Fibroblast of skin of scalp (primary cell): ENCODE data around the gene DEFB129.
"Not testable (repeated sequence)": the region's sequence is repeated elsewhere in the genome, so short reads cannot be mapped to it uniquely, and the experiment has no call there.

Source experiments
- DNase-seq: peaks from one replicate; pipeline ENCODE4 v3.0.0-alpha.2; 2013

DEFB129 gene

DNA sequence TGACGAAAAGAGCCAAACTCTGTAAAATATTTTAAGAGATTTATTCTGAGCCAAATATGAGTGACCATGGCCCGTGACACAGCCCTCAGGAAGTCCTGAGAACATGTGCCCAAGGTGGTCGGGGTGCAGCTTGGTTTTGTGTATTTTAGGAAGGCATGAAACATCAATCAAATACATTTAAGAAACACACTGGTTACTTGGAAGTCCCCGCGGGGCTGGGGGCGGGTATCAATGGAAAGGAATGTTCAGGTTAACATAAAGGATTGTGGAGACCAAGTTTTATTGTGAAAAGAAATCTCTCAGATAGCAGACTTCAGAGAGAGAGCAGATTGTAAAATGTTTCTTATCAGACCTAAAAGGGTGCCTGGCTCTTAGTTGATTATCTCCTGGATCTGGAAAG is 26.4 kb downstream of the DEFB129 start:
- DNase-seq: not testable (repeated sequence)

DNA sequence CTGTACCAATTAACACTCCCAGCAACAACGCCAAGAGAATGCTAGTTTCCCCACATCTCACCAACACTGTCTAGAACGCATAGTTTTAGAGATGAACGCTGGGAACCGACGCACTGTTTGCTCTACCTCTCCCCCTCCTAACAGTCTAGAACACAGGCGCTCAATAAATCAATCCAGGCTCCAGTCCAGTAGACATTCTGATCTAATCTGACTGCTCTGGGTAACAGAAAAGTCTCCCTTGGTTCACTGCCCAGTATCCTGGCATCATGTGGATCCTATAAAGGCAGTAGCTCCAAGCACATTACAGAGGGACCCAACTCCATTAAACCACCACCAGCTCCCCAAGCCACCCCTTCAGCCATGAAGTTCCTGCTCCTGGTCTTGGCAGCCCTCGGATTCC is 30.4 kb downstream of the DEFB129 start, which contains the start of gene DEFB132:
Gene DEFB132 (plus strand): TSS at position 306 of the 400 bp plus-strand sequence. CDS start 55 bp downstream, at position 361.
- DNase-seq: no peak

DNA sequence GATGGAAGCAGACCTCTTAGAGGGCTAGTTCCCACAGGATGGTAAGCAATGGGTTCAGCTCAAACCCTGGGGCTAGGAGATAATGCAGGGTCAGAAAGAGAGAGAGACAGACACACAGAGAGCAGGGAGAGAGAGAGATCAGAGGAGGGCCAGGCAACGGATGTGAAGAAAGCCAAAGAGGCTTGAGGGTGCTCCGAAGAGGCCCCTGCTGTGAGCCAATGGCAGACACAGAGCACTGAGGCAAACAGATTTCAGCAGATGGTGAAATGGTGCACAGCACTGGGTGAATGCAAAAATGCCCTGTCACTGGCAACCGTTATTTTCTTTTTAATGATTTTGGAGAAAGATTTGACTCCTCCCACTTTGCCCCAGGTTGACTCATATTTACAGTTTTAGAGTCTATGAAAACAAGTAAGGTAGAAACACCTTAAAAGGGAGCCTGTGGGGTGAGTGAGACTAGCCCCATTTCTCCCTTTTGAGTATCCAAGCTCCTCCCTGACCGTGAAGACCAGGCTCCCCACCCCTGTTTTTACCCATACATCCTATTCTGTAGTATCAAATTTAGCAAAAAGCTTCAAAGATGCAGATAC is 31.3 kb downstream of the DEFB129 start:
- no peak for DNase-seq

DNA sequence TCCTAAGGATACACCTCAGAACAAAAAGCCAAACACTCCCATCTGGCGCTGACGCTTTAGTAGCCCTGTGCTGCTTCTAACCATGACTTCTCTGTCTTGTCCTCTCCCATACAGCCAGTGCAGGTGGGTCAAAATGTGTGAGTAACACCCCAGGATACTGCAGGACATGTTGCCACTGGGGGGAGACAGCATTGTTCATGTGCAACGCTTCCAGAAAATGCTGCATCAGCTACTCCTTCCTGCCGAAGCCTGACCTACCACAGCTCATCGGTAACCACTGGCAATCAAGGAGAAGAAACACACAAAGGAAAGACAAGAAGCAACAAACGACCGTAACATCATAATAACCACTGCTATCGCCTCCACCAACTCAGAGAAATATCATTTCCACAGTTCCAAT is 31.9 kb downstream of the DEFB129 start:
- DNase-seq: peak; percentile 21

DNA sequence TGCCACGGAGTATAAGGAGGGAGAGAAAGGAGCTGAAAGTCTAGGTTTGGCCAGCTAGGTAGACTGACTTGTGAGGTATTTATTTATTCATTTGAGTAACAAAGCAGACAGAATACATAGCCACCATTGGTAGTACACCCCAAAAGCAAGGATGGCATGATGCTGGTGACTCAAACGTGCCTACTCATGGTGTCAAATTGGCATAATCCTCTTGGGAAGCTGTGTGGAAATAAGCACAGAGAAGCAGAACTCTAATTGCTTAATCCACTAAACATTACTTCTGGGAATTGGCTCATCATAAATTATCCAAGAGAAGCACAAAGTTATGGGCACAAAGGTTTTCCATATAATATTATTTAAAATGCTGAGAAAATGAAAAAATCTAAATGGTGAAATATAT is 32.9 kb downstream of the DEFB129 start:
- no peak for DNase-seq

DNA sequence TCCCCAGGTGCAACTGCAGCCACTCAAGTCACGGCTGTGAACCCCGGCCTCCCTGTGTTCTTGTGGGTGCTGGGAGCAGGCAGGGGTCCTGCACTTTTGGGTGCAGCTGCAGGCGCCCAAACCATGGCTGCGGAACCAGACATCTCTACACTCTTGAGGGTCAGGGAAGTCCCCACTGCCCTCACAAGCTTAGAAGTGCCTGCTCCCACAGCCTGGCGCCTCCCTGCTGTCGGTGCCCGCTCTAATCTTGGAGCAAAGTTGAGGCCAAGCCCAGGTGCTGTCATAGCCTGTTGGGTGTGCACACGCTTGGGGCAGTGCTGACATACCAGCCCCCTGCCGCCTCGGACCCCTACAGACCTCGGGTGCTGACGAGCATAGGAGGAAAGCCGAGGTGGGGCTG is 36.6 kb downstream of the DEFB129 start:
- no peak for DNase-seq

DNA sequence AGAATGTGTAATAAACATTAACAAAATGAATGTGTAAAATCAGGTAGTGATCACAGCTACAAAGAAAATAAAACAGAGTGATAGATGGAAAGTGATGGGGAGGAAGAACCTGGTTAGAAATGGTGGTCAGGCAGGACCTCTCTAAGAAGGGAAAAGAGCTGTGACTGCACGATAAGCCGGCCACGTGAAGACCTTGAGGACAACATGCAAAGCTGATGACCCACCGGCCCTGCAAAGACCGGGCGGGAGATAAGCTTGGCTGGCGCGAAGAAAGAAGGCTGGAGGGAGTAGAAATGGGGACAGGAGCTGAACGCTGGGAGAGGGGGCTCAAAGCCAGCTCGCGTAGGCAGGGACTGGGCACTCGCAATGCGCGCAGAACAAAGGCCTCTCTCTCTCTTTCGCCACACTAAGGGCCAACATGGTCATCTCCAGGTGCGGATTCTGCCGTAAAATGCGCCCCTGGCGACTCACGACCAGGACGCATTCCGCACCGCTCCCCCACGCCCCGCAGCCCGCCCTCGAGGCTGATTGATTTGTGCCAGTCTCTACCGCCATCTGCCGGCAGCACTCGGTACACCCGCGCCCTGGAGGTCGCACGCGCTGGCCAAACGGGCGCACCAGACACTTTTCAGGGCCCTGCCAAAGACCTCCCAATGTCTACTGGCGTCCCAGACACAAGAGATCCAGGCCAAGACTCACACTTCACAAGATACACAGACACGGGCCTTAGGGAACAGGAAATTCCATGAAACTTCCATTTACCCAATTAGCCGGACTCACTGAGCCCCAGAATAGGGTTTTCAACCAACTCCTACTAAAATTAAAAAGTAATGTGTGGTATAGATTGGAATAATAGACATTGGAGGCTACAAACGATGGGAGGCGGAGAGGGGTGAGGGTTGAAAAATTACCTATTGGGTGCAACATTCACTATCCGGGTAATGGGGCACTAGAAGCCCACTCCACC is 39.8 kb downstream of the DEFB129 start:
- peak; percentile 71 for DNase-seq

DNA sequence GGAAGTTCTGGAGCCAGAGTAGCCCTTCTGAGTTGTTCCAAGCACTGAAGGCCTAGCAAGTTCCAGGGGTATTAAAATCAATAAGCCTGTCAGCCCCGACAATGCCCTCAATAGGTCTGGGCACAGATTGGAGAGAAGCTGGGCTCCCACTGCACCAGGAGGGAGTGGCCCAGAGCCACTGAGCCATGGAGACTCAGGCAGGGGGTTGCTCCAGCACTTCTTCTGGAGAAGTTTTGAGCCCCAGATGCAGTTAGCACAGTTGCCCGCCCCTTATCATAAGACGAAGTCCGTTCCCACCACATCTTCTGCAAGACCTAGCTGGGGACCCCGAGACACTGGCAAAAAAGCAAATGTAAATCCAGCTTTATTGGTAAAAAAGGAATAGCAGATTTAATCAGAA is 43.5 kb downstream of the DEFB129 start:
- no peak for DNase-seq

DNA sequence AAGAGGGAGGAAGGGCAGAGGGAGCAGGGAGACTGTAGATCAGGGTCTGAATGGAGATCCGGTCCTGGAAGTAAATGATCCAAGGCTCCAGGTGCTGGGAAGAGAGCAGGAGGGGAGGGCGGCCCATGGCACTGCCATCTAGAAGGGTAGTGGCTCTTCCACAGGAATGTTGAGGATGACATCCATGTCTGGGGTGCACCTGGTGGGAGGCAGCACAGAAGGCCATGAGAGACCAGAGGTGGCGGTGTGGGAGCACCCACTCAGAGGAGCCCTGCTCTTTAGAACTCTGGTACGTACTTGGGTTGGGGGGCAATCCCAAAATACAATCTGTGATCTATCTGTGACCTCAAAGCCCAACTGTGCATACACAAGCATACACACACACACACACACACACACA is 44.0 kb downstream of the DEFB129 start:
- no peak for DNase-seq

DNA sequence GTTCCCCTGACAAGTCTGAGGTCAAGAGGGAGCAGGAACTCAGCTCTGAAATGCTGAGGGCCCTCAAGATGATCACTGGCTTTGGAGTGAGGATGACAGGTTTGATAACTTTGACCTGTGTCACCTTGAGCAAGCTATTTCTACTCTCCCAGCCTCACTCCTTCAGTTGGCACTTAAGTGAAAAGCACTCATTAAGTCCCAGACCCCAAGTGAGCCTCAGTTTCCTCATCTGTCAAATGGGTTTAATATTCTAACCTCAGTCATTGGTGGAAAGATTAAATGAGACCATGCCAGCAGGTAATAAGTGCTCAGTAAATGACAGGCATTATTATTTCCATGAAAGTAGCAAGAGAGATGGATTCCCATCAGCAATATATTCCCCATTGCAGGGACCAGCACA is 44.5 kb downstream of the DEFB129 start:
- no peak for DNase-seq

DNA sequence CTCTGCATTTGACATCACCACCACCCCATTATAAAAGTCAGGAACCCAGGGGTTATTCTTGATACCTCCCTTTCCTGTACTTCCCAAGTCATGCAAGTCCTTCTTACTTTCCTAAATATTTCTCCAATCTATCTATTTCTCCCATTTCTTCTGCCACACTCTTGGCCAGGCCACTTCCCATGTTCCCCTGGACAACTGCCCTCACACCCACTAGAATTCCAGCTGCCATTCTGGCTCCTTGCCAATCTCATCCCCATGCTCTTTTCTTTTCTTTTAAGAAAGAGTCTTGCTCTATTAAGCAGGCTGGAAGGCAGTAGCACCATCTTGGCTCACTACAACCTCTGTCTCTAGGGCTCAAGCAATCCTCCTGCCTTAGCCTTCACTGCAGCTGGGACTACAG is 45.7 kb downstream of the DEFB129 start:
- no peak for DNase-seq

DNA sequence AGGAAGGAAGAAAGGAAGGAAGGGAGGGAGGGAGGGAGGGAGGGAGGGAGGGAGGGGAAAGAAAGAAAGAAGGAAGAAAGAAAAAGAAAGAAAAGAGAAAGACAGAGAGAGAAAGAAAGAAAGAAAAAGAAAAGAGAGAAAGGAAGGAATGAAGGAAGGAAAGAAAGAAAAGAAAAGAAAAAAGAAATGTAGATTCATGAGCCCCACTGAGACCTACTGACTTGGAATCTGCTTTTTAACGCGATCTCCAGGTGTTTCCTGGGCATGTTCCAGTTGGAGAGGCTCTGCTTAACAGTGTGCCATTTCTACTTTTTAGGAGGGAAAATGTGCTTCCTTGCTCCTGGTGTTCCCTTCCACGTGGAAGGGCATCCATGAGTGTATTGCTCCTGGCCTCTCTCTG is 46.8 kb downstream of the DEFB129 start:
- DNase-seq: no peak

DNA sequence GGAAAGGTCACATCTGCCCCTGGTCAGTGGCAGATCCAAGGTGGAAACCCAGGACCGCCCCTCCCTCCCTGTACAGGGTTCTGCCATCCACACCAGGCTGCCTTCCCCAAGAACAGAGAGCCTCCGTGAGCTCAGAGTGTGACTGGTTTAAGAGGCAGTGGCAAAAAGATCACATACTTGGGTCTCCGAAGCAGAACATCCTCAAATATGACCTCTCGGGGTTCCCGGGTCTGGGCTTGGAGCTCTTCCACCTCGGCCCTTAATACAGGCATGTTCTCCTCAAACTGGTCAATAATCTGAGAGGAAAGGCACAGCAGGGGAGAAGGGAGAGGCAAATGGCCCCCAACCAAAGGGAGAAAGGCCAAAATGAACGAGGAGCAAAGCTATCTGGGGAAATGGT is 48.7 kb downstream of the DEFB129 start:
- DNase-seq: no peak

DNA sequence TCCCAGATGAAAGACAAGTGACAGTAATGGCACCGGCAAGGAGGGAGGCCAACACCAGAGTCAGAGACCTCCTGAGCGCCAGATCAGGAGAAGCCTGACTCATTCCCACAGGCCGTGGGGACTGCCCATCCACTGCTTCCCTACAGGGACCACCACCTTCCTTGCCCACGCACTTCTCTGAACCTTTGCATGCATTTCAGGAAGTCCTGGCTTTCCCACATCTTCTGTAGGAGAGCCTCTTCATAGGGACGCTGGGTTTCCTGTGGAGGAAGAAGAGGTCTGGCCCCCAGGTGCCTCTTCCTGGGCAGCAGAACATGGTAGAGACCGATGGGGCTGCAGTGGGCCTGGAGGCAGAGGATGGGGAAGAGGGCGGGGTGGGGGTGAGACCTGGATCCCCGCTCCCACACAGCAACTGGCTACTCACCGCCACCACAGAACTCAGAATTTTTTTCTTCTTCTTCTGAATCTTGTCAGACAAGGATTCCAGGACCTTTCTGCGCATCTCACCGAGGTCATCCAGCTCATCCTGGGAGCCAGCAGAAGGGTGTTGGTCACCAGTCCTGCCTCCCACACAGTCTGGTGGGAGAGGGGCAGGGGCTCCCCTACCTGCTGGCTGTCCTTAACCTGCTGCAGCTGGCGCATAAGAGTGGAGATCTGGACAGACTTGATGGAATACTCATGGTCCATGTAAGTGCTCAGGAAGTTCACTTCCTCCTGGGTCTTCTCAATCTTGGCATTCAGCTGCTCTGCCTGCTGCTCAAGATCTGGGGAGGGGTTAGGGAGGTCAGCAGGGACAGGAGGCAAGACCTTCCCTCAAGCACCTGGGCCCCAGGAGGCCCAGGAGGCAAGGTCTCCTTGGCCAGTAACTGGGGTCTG is 49.8 kb downstream of the DEFB129 start:
- DNase-seq: no peak

DNA sequence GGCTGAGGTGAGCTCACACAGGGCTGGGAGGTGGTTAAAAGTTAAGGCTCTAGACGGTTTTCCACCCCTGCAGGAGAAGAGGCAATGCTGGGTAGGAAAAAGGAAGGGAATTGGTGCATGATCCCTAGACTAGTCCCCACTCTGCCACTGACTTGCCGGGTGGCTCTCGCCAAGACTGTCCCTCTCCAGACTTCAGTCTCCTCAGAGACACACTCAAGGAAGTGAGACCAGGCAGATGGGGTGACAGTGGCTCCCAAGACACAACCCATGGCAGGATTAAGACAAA is 50.4 kb downstream of the DEFB129 start:
- no peak for DNase-seq

DNA sequence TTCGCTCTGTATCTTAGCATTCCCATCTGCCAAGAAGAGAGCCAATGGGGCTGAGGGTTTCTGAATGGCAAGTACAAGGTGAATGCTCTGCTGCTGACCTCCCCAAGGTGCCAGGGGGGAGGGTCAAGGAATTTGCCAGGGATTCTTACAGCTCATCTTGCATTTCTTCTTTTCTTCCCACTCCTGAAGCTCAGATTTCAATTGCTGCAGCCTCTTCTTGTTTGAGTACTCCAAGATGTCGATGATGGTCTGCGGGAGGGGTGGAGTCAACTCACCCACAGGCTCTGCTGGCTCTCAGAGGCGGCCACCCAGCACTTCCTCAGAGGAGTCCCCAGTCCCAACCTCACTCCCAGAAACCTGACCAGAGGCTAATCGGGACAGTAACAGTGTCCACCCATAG is 51.1 kb downstream of the DEFB129 start:
- no peak for DNase-seq

DNA sequence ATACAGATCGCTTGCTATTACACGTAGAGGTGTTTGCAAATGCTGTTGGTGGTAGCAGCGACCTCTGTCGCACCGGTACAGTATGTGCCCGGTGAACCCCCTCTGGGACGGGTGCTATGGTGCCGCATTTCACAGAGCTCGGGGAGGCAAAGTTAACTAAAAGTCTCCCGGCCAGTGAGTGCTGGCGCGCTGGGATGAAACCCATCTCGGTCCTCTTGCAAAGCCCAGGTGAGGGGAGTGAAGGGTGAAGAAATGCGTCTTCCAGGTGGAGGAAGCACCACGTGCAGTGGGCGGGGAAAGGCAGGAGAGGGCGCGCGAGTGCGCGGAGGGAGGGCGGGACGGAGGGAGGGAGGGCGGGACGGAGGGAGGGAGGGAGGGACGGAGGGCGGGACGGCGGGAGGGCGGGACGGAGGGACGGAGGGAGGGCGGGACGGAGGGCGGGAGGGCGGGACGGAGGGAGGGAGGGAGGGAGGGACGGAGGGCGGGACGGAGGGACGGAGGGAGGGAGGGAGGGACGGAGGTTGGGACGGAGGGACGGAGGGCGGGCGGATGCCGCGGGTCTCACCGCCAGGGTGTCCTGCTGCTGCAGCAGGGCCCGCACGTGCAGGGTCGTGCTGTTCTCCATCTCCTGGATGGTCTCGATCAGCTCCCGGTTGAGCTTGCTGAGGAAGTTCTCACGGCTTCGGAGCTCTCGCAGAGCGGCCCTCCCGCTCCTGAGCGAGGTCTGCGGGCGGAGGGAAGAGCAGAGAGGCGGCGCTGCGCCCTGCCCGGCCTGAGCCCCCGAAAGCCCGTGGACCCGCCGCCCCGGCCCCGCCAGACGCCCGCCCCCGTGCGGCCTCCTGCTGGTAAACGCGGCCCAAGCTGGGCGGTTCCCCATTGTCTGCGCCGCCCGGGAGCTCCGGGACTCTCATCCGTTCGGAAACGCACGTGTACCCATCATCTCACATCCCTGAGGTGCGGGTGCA is 51.8 kb downstream of the DEFB129 start:
- no peak for DNase-seq
